ENCODE data around the gene TIMP3. TPM values are rescaled to one million over a fixed set of nuclear protein-coding genes. Genes with fewer than 3 reads are reported as not detected.

TIMP3 gene
- total RNA-seq, 2 experiments from 2014 or later: 0.07 TPM

GRCh38 chr22:32850157-32850556, 48.7 kb downstream of the TIMP3 start:
- intact Hi-C loops (cut with micrococcal nuclease): no loop called here
- POLR2A ChIA-PET: no interaction called here
- CTCF ChIA-PET: interaction anchor here (2.2 kb wide), 1 partner anchor 53 kb away, joined by 7 read pairs; no protein-coding TSS in a partner anchor
- TF ChIP-seq CTCF (IDR thresholded peaks at IDR 0.05): no peak
- H3K4me1 Mint-ChIP-seq (ENCODE audit: low read depth): no peaks in the 10 kb centered on the region
- no peaks in the 10 kb centered on the region for H3K36me3 Mint-ChIP-seq (ENCODE audit: low read depth)
- H3K27me3 Mint-ChIP-seq: peaks cover 8% of the 10 kb centered on the region
- no peaks in the 10 kb centered on the region for H3K9me3 Mint-ChIP-seq
- H3K27ac Mint-ChIP-seq: no peak overlapping the region
- no peak overlapping the region for H3K4me3 Mint-ChIP-seq
- no peak for ATAC-seq
- DNase-seq: no peak

GRCh38 chr22:32850591-32851517, 49.3 kb downstream of the TIMP3 start:
- no peak overlapping the region for H3K4me3 Mint-ChIP-seq

GRCh38 chr22:32852395-32853251, 51.1 kb downstream of the TIMP3 start:
- H3K36me3 Mint-ChIP-seq (ENCODE audit: low read depth): no peaks in the 10 kb centered on the region
- DNase-seq (no peak), ATAC-seq (no peak)
- POLR2A ChIA-PET: no interaction called here
- no peak for TF ChIP-seq CTCF (IDR thresholded peaks at IDR 0.05)
- H3K27ac Mint-ChIP-seq: no peak overlapping the region
- H3K27me3 Mint-ChIP-seq: peaks cover 8% of the 10 kb centered on the region
- no peaks in the 10 kb centered on the region for H3K4me1 Mint-ChIP-seq (ENCODE audit: low read depth)
- intact Hi-C loops (cut with micrococcal nuclease): no loop called here
- H3K9me3 Mint-ChIP-seq: no peaks in the 10 kb centered on the region
- CTCF ChIA-PET: no interaction called here
- H3K4me3 Mint-ChIP-seq: no peak overlapping the region

More at GRCh38 chr22:32850591-32851517, 49.3 kb downstream of the TIMP3 start:
- intact Hi-C loops (cut with micrococcal nuclease): no loop called here
- H3K27ac Mint-ChIP-seq: no peak overlapping the region
- ChIA-PET POLR2A (no interaction called here), CTCF (interaction anchor here (2.2 kb wide), 1 partner anchor 54 kb away, joined by 7 read pairs; no protein-coding TSS in a partner anchor)
- H3K4me1 Mint-ChIP-seq (ENCODE audit: low read depth): no peaks in the 10 kb centered on the region
- H3K36me3 Mint-ChIP-seq (ENCODE audit: low read depth): no peaks in the 10 kb centered on the region
- DNase-seq (no peak), ATAC-seq (no peak)
- TF ChIP-seq CTCF (IDR thresholded peaks at IDR 0.05): no peak
- H3K9me3 Mint-ChIP-seq: no peaks in the 10 kb centered on the region
- peaks cover 8% of the 10 kb centered on the region for H3K27me3 Mint-ChIP-seq

- ATAC-seq (no peak), DNase-seq (no peak)
- intact Hi-C loops (cut with micrococcal nuclease): no loop called here
- TF ChIP-seq CTCF (IDR thresholded peaks at IDR 0.05): no peak
- H3K4me3 Mint-ChIP-seq: no peak overlapping the region
- CTCF ChIA-PET: no interaction called here
- no peaks in the 10 kb centered on the region for H3K36me3 Mint-ChIP-seq (ENCODE audit: low read depth)
- no peaks in the 10 kb centered on the region for H3K4me1 Mint-ChIP-seq (ENCODE audit: low read depth)
- H3K9me3 Mint-ChIP-seq: no peaks in the 10 kb centered on the region
- POLR2A ChIA-PET: no interaction called here
- peaks cover 2% of the 10 kb centered on the region for H3K27me3 Mint-ChIP-seq
- H3K27ac Mint-ChIP-seq: no peak overlapping the region
Measured at GRCh38 chr22:32853662-32854061, 52.2 kb downstream of the TIMP3 start.
